DMS 273 (cell line): Measurements from ENCODE around the gene REM1.
A peak's percentile ranks its signal among the peaks of the same experiment; 100 is the strongest.
"Not testable (repeated sequence)": the region's sequence is repeated elsewhere in the genome, so short reads cannot be mapped to it uniquely, and the experiment has no call there.

Source experiments
- DNase-seq: peaks from one replicate; lab custom pipeline; 2025; ENCODE audit not compliant: unreplicated experiment; lab: John Stamatoyannopoulos, UW

REM1 gene

GRCh38 chr20:31474758-31475427 lies at the start of gene REM1, which contains the start of gene DEFB124:
Gene REM1 (plus strand): TSS chr20:31475288. CDS start chr20:31476446, 1,158 bp downstream.
Gene DEFB124 (minus strand): TSS chr20:31475127. CDS start chr20:31473013, 2,114 bp downstream.
- DNase-seq = peak; percentile 28

DNA sequence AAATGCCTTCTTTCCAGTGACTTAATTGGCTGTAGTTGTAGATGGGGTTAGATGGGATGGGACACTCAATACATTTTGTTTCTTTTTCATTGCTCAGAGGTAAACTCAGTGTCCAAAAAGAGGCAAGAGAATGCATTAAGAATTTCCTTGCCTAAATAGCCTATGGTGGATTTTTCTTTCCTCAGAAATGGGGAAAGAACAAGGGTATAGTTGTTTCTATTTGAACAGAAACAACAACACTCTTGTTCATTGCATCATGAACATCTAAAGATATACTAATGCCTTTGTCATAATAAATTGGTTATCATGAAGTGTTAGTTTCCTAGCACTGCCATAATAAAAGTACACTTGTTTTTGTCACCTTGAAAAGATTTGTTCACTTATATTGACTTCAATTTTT lies 49.3 kb upstream of the REM1 start:
- DNase-seq = no peak

- not testable (repeated sequence) for DNase-seq
Measured at GRCh38 chr20:31426891-31427551, 48.1 kb upstream of the REM1 start.

GRCh38 chr20:31427576-31427975 lies 47.5 kb upstream of the REM1 start:
- DNase-seq = not testable (repeated sequence)

GRCh38 chr20:31430568-31431115 lies 44.4 kb upstream of the REM1 start:
- DNase-seq = no peak

DNA sequence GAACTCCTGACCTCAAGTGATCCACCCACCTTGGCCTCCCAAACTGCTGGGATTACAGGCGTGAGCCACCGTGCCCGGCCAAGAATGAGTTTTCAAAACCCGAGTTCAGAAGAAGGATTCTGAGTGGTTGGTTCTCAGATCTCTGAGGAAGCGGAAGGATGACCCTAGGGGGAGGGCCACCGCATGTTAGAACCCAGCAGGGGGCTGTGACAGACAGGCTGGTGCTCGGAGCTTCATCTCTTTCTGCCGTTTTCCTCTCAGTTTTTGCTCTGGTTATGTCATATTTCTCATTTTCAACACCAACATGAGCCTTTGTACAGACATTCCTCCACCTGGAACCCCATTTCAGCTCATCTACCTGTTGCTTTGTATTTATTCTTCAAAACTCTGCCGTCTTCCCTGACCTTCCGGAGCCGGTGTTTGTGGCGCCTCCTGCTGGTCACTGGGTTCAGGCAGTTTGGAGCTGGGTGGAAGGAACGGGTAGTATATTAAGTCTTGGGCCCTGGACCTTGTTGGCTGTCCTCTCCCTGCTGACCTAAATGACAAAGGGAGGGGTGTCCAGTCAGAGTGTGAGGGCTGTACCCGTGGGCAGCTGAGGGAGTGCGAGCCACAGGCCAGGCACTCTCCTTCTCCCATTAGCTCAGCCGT lies 35.0 kb upstream of the REM1 start, which contains the start of gene DEFB123:
TSS of gene DEFB123 (plus strand) at position 621 of the 648 bp plus-strand sequence. CDS start 67 bp downstream, outside the sequence.
- peak; percentile 18 for DNase-seq

DNA sequence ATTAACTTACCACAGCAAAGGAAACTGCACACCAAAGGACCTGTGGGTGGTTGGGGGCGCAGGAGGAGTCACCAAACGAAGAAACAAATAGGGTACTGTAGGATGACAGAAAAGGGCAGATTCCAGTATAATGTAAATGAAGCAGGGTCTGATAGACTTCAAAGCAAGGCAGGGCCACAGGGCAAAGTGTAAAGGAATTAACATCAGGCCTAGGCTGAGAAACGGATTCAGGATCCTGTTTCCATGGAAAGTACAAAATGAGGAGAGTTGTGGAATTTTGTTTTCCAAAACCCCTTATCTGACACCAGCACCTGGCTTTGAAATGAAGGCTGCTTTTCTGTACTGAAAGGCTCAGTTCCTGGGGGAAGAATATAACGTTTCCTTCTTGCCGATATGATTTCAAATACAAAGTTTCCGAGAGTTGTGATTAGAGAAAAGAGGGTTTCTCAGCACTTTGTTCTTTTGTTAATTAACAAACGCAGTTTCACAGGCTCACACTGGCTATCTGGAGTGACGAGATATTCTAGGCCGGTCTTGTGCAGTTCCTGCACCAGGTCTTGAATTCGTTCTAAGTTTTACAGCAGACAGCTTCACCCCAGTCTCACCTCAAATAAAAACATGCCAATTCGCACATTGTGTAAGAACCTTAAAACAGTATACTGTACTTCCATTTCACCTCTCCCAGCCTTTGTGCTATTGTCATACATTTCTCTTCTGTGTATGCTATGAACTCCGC lies 28.8 kb upstream of the REM1 start:
- DNase-seq = no peak

DNA sequence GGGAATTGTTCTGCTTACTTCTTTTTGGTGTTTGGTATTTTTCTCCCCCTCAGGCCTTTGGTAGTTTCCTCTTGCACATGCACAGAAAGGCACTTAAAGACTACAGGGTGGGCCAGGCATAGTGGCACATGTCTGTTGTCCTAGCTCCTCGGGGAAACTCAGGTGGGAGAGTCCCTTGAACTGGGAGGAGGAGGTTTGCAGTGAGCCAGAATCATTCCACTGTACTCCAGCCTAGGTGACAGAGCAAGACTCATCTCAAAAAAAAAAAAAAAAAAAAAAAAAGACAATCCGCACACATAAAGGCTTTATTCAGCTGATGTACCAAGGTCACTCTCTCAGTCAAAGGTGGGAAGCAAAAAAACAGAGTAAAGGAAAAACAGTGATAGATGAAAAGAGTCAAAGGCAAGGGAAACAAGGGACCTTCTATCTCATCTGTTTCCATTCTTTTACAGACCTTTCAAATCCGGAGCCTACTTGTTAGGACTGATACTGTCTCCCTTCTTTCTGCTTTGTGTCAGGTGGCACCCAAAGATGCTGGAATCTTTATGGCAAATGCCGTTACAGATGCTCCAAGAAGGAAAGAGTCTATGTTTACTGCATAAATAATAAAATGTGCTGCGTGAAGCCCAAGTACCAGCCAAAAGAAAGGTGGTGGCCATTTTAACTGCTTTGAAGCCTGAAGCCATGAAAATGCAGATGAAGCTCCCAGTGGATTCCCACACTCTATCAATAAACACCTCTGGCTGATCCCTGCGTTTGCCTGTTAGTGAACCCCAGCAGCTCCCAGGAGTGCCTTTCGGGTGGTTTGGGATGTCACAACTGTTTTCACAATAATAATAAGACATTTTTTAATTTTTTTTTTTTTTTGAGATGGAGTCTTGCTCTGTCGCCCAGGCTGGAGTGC lies 25.3 kb upstream of the REM1 start:
- DNase-seq = no peak

GRCh38 chr20:31452575-31452974 lies 22.5 kb upstream of the REM1 start:
- DNase-seq = no peak

- DNase-seq = peak; percentile 29
Measured at GRCh38 chr20:31454361-31454760, 20.7 kb upstream of the REM1 start.

DNA sequence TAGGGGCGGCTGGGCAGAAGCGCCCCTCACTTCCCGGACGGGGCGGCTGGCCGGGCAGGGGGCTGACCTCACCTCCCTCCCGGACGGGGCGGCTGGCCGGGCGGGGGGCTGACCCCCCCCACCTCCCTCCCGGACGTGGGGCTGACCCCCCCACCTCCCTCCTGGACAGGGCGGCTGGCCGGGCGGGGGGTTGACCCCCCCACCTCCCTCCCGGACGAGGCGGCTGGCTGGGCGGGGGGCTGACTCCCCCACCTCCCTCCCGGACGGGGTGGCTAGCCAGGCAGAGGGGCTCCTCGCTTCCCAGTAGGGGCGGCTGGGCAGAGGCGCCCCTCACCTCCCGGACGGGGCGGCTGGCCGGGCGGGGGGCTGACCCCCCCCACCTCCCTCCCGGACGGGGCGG lies 4.1 kb upstream of the REM1 start:
- DNase-seq = not testable (repeated sequence)

DNA sequence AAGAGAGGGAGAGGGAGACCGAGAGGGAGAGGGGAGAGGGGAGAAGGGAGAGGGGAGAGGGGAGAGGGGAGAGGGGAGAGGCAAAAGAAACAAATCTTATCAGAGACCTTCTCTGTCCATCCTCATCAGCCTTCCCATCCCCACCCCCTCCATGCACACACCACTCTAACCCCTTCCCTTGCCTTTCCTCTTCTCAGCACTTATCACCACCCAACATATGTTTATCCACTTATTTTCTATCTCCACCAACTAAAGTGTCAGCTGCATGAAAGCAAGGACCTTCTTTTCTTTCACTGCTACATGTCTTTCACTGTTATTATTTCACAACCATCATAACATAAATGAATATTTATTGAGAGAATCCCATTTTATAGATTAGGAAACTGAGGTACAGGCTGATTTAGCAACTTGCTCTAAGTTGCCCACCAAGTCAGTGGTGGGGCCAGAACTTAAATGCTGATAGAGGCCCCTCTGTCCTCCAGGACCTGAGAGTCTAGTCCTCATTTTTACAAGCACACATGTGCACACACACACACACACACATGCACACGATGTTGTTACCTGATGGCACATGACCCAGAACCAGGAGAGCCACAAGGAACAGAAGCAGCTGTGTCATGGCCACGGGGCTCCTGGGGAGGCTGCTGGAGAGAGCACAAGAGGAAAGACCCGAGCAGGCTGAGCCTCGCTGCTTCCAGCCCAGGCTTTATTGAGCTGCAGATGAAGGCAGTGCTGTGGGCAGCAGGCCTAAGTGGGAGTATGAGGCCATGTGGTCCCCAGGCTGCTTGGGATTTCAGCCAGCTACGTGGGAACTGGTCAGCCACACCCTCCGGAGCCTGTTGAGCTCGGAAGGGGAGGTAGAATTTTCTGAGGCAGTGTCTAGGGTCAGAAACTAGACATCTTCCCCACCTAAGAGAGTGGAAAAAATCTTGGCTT lies 2.4 kb upstream of the REM1 start:
- peak; percentile 19 for DNase-seq

- no peak for DNase-seq
Measured at GRCh38 chr20:31473331-31474096, 1.6 kb upstream of the REM1 start.

DNA sequence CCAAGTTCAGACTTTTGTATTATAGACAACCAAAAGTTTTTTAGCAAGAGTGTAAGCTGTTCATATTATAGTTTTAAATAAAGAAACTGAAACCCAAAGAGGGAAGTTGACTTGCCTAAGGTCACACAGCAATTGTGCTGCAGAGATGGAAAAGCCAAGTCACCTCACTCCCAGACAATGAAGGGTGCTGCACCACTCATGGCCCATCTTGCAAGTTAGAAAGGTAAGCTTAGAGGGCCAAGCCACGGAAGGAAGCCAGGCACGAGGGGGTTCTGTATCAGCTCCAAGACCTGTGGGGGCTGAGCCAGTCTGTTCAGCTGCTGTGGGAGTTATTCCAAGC lies 1.0 kb upstream of the REM1 start:
- no peak for DNase-seq

GRCh38 chr20:31475472-31476293 lies 595 bp downstream of the REM1 start:
- peak; percentile 54 for DNase-seq

- peak; percentile 59 for DNase-seq
Measured at GRCh38 chr20:31476294-31476585, 1.2 kb downstream of the REM1 start.

DNA sequence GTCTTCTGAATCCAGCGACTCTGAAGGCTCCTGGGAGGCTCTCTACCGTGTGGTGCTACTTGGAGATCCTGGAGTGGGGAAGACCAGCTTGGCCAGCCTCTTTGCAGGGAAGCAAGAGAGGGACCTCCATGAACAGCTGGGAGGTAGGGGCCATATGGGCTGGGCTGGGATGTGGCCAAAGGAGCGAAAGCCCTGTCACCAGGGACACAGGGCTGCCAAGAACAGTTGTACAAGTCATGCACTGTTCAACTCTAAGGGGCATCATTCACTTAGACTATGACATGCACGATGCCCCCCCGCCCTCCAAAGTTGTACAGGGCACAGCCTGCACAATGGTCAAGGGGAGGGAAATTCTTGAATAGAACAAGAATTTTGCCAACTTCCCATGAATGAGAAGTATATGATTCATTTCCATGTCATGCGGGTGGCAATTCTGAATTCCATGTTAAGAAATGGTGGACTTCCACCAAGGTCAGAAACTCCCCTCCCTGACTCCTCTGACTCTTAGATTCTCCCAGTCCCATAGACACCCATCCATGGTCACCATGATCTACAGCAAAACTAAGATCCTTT lies 1.6 kb downstream of the REM1 start:
- peak; percentile 88 for DNase-seq
